ENCODE measurements around the gene PCDHGA6.

DNA sequence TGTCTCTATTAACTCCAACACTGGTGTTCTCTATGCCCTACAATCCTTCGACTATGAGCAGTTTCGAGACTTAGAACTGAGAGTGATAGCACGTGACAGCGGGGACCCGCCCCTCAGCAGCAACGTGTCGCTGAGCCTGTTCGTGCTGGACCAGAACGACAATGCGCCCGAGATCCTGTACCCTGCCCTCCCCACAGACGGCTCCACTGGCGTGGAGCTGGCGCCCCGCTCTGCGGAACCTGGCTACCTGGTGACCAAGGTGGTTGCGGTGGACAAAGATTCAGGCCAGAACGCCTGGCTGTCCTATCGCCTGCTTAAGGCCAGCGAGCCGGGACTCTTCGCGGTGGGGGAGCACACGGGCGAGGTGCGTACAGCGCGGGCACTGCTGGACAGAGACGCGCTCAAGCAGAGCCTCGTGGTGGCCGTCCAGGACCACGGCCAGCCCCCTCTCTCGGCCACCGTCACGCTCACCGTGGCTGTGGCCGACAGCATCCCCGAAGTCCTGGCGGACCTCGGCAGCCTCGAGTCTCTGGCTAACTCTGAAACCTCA, 49.1 kb downstream of the PCDHGA6 start:
- TF ChIP-seq EZH2phosphoT487 (IDR thresholded peaks at IDR 0.05; ENCODE audit: borderline replicate concordance, low read length): no peak
- TF ChIP-seq, protein P1, sequence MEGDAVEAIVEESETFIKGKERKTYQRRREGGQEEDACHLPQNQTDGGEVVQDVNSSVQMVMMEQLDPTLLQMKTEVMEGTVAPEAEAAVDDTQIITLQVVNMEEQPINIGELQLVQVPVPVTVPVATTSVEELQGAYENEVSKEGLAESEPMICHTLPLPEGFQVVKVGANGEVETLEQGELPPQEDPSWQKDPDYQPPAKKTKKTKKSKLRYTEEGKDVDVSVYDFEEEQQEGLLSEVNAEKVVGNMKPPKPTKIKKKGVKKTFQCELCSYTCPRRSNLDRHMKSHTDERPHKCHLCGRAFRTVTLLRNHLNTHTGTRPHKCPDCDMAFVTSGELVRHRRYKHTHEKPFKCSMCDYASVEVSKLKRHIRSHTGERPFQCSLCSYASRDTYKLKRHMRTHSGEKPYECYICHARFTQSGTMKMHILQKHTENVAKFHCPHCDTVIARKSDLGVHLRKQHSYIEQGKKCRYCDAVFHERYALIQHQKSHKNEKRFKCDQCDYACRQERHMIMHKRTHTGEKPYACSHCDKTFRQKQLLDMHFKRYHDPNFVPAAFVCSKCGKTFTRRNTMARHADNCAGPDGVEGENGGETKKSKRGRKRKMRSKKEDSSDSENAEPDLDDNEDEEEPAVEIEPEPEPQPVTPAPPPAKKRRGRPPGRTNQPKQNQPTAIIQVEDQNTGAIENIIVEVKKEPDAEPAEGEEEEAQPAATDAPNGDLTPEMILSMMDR (conservative IDR thresholded peaks at IDR 0.05; ENCODE audit: low read depth, low read length): no peak

Data from PC-3 (cell line).